GM12878 (cell line): ENCODE measurements around the gene CETN1.

Experiments
- ETV6 ChIP-seq, 2 experiments: fragments of 450-650 bp in 1 of 2; IDR thresholded peaks in 1 of 2; conservative IDR thresholded peaks in 1 of 2; 2 replicates each; pipeline ENCODE4 v1.6.1; 2014; ENCODE audit warnings: antibody characterized with exemption in 1 of 2, borderline replicate concordance in 1 of 2, low read depth in 1 of 2, mild to moderate bottlenecking in 1 of 2, moderate library complexity in 1 of 2
- MEF2A ChIP-seq: IDR thresholded peaks from 2 replicates; pipeline ENCODE4 v1.6.1; 2011; ENCODE audit warnings: low read depth, mild to moderate bottlenecking, low read length, moderate library complexity; ENCODE audit not compliant: insufficient read depth
- POLR2A ChIP-seq: IDR thresholded peaks from 2 replicates; pipeline ENCODE4 v1.6.1; 2011; ENCODE audit warnings: low read depth, mild to moderate bottlenecking, low read length
- SIX5 ChIP-seq: IDR thresholded peaks from 2 replicates; pipeline ENCODE4 v1.6.1; 2011; ENCODE audit warnings: mild to moderate bottlenecking, low read depth, low read length, moderate library complexity; ENCODE audit not compliant: severe bottlenecking
- TF ChIP-seq, protein P1 (sequence below), 3 experiments: IDR thresholded peaks in 2 of 3; conservative IDR thresholded peaks in 1 of 3; 2 replicates each; pipeline ENCODE4 v1.5.1; 2011; ENCODE audit warnings: low read depth in 3 of 3, low read length in 3 of 3, mild to moderate bottlenecking in 3 of 3, control low read depth in 2 of 3, moderate library complexity in 2 of 3, inconsistent platforms in 1 of 3, mixed read lengths in 1 of 3; ENCODE audit not compliant: control insufficient read depth in 2 of 3, insufficient read depth in 1 of 3; ENCODE audit errors: extremely low read depth in 1 of 3

DNA sequence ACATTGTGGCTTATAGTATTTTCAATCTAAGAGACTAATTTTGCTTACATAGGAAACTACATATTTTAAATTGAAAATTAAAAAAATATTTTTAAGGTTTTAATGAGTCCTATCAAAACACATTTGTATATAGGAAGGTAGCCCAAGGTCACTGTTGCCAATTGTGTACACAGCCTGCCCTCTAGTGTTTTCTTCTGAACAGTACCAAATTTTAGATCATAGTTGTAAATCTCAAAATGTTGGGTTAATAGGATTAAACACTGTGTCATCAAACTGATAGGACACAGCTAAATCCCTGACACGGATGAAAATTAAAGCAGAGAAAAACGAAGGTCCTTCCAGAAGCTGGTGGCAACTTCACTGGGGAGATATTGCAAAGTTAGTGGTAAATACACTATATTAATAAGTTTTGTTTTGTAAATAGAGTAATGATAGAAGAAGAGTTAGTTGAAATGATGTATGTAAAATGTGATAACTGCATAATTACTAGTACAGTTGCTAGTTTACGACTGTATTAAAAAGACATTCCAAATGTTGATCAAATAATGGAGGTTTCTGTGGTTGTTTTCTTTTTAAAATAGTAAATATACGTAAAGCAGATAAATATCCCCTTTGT, 36.3 kb downstream of the CETN1 start:
- TF ChIP-seq POLR2A (no peak), ETV6 (conservative IDR thresholded peaks at IDR 0.05 in 1 of 2, IDR thresholded peaks at IDR 0.05 in 1 of 2; ENCODE audit: borderline replicate concordance in 1 of 2, low read depth in 1 of 2) (no peak), MEF2A (no peak), SIX5 (no peak)
- TF ChIP-seq, protein P1, sequence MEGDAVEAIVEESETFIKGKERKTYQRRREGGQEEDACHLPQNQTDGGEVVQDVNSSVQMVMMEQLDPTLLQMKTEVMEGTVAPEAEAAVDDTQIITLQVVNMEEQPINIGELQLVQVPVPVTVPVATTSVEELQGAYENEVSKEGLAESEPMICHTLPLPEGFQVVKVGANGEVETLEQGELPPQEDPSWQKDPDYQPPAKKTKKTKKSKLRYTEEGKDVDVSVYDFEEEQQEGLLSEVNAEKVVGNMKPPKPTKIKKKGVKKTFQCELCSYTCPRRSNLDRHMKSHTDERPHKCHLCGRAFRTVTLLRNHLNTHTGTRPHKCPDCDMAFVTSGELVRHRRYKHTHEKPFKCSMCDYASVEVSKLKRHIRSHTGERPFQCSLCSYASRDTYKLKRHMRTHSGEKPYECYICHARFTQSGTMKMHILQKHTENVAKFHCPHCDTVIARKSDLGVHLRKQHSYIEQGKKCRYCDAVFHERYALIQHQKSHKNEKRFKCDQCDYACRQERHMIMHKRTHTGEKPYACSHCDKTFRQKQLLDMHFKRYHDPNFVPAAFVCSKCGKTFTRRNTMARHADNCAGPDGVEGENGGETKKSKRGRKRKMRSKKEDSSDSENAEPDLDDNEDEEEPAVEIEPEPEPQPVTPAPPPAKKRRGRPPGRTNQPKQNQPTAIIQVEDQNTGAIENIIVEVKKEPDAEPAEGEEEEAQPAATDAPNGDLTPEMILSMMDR (IDR thresholded peaks at IDR 0.05 in 2 of 3, conservative IDR thresholded peaks at IDR 0.05 in 1 of 3; ENCODE audit: control insufficient read depth in 2 of 3, extremely low read depth in 1 of 3, insufficient read depth in 1 of 3, low read depth in 3 of 3, low read length in 3 of 3), result peak; percentile 49 to 58 (median 52); a peak in 5 of 6 replicates
